Natural killer cell (primary cell): ENCODE data around the gene NECTIN1. TPM values are rescaled to one million over a fixed set of nuclear protein-coding genes. Genes with fewer than 3 reads are reported as not detected.

Experiments used
- ATAC-seq, 3 donors: fragments of 150-1000 bp in 2 of 3; fragments of 200-7000 bp in 1 of 3; cut with Tn5 transposase; 1 replicate in 1 of 3; 2 replicates in 2 of 3; pipeline ENCODE4 v1.10.0; 2021; ENCODE audit warnings: mild to moderate bottlenecking in 2 of 3, moderate library complexity in 2 of 3
- DNase-seq, 2 donors: peaks; one replicate each; pipeline versions ENCODE4 v3.0.0 to v3.0.0-alpha.2; 2013 to 2021; ENCODE audit warnings: mixed read lengths in 1 of 2
- H3K27ac ChIP-seq: one replicate; pipeline ENCODE4 v1.5.1; 2013; ENCODE audit warnings: mild to moderate bottlenecking, low read length
- H3K27me3 ChIP-seq: one replicate; pipeline ENCODE4 v1.6.1; 2013; ENCODE audit warnings: low read length; ENCODE audit not compliant: control insufficient read depth, insufficient read depth
- H3K36me3 ChIP-seq: one replicate; pipeline ENCODE4 v1.6.1; 2013; ENCODE audit warnings: low read length; ENCODE audit not compliant: control insufficient read depth, insufficient read depth
- H3K4me1 ChIP-seq: one replicate; pipeline ENCODE4 v1.6.1; 2013; ENCODE audit warnings: low read length; ENCODE audit not compliant: control insufficient read depth, insufficient read depth
- H3K4me3 ChIP-seq: one replicate; pipeline ENCODE4 v1.5.1; 2013; ENCODE audit warnings: low read length
- H3K9me3 ChIP-seq: one replicate; pipeline ENCODE4 v1.6.1; 2013; ENCODE audit warnings: low read length; ENCODE audit not compliant: control insufficient read depth, insufficient read depth
- H3K27ac Mint-ChIP-seq, 2 donors: one replicate each; pipeline ENCODE4 v1.8.0; 2022; ENCODE audit warnings: mild to moderate bottlenecking in 2 of 2, mixed read lengths in 2 of 2, moderate library complexity in 1 of 2
- H3K27me3 Mint-ChIP-seq, 2 donors: one replicate each; pipeline ENCODE4 v1.8.0; 2022; ENCODE audit warnings: low read depth in 2 of 2, mixed read lengths in 2 of 2
- H3K36me3 Mint-ChIP-seq: one replicate; pipeline ENCODE4 v1.8.0; 2022; ENCODE audit warnings: mixed read lengths
- H3K4me1 Mint-ChIP-seq, 2 donors: one replicate each; pipeline ENCODE4 v1.8.0; 2022; ENCODE audit warnings: mixed read lengths in 2 of 2
- H3K4me3 Mint-ChIP-seq: one replicate; pipeline ENCODE4 v1.8.0; 2022; ENCODE audit warnings: mild to moderate bottlenecking, moderate library complexity, mixed read lengths
- H3K9me3 Mint-ChIP-seq, 2 donors: one replicate each; pipeline ENCODE4 v1.8.0; 2022; ENCODE audit warnings: mixed read lengths in 2 of 2
- CTCF ChIP-seq: fragments of 200-600 bp; IDR thresholded peaks from one replicate; pipeline ENCODE4 v1.8.0; 2022; ENCODE audit warnings: antibody characterized with exemption
- WGBS: methylation state at CpG from one replicate; pipeline ENCODE4 v1.1.7; 2013; ENCODE audit warnings: missing lambda C conversion rate; ENCODE audit not compliant: insufficient coverage; 5-methylcytosine and 5-hydroxymethylcytosine counted together
- intact Hi-C: fragments of 100-400 bp; cut with micrococcal nuclease; formaldehyde crosslinking; loops from one replicate; pipeline ENCODE4 v1.14.2; 2022
- total RNA-seq, 4 donors: library from RNA; stranded (reverse); fragments of 120-200 nt in 1 of 4; gene quantifications; one replicate each; pipeline versions ENCODE4 v1.2.3 to v1.2.4, GENCODE V29; 2013 to 2022

NECTIN1 gene
- total RNA-seq, 3 donors from 2014 or later (not counting 1 experiment from before 2014, with no cell fraction given), result 5.8 to 18.8 (median 7.8) TPM

DNA sequence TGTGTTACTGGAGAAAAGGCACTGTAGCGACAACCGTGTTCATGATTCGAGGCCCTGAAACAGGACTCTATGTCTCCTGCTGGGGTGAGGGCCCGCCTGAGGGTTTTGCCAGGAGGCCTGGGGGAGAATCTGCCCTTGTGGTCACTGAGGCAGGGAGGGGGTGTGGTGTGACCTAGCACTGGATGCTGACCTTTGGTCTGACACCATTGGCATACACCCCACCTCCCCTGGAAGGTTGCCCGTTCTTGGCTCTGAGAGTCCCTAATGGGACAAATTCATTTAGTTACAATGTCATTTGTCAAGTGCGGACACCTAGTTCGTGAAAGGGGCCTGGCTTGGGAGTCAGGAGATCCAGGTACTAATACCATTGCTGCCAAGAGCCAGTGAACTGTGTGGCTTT, 29.0 kb downstream of the NECTIN1 start:
- Mint-ChIP-seq H3K4me1 (peaks cover 22 to 42% of the 10 kb centered on the region in 2 donors), H3K27me3 (peaks cover 20 to 33% of the 10 kb centered on the region in 2 donors), H3K36me3 (peaks cover 4% of the 10 kb centered on the region), H3K27ac (no peak overlapping the region), H3K4me3 (no peak overlapping the region), H3K9me3 (no peaks in the 10 kb centered on the region)
- 92% methylated on average over 7 of the region's 7 CpGs for WGBS
- TF ChIP-seq CTCF, result no peak
- Histone ChIP-seq H3K27me3 (no peaks in the 10 kb centered on the region), H3K27ac (no peak overlapping the region), H3K9me3 (no peaks in the 10 kb centered on the region), H3K36me3 (no peaks in the 10 kb centered on the region), H3K4me1 (peaks cover 15% of the 10 kb centered on the region), H3K4me3 (no peak overlapping the region)
- DNase-seq (no peak), ATAC-seq (no peak)
- intact Hi-C loops, result no loop called here

GRCh38 chr11:119699227-119699626, 29.8 kb downstream of the NECTIN1 start:
- H3K4me3 Mint-ChIP-seq, result no peak overlapping the region
- H3K27me3 Mint-ChIP-seq, result peaks cover 17 to 30% of the 10 kb centered on the region in 2 donors
- Histone ChIP-seq H3K9me3 (no peaks in the 10 kb centered on the region), H3K27ac (no peak overlapping the region), H3K36me3 (no peaks in the 10 kb centered on the region), H3K4me3 (no peak overlapping the region), H3K4me1 (peaks cover 22% of the 10 kb centered on the region), H3K27me3 (no peaks in the 10 kb centered on the region)
- intact Hi-C loops, result no loop called here
- no peak for TF ChIP-seq CTCF
- no peak for DNase-seq
- H3K9me3 Mint-ChIP-seq, result no peaks in the 10 kb centered on the region
- peaks cover 30 to 45% of the 10 kb centered on the region in 2 donors for H3K4me1 Mint-ChIP-seq
- no peak for ATAC-seq
- H3K27ac Mint-ChIP-seq, result no peak overlapping the region
- WGBS, result 90% methylated on average over 13 of the region's 13 CpGs
- no peaks in the 10 kb centered on the region for H3K36me3 Mint-ChIP-seq

DNA sequence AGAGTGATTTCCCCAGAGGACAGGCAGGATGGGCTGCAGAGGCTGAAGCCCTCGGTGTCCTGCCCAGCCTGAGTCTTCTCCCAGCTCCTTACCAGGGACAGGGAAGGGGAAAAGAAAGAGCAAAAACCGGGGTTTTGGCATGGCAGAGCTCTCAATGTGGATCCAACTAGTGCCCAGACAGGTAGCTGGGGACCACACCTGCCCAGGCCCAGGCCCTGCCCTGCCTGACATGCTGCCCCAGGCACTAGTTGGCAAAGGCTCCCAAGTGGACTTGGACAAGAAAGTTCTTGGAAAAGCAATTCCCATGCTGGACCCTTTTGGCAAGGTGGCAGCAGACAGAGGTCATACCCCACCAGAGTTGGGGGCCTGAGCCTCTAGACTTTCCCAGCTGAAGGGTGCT, 31.1 kb downstream of the NECTIN1 start:
- no peak for DNase-seq
- H3K36me3 Mint-ChIP-seq, result no peaks in the 10 kb centered on the region
- no peaks in the 10 kb centered on the region for H3K9me3 Mint-ChIP-seq
- no peak overlapping the region for H3K27ac ChIP-seq
- TF ChIP-seq CTCF, result no peak
- intact Hi-C loops, result no loop called here
- H3K27me3 ChIP-seq, result peaks cover 2% of the 10 kb centered on the region
- peaks cover 44 to 59% of the 10 kb centered on the region in 2 donors for H3K4me1 Mint-ChIP-seq
- no peak overlapping the region for H3K4me3 ChIP-seq
- no peaks in the 10 kb centered on the region for H3K36me3 ChIP-seq
- no peak for ATAC-seq
- no peak overlapping the region for H3K27ac Mint-ChIP-seq
- peaks cover 36% of the 10 kb centered on the region for H3K4me1 ChIP-seq
- peaks cover 29 to 42% of the 10 kb centered on the region in 2 donors for H3K27me3 Mint-ChIP-seq
- 47% methylated on average over 2 of the region's 2 CpGs for WGBS
- H3K4me3 Mint-ChIP-seq, result no peak overlapping the region
- H3K9me3 ChIP-seq, result no peaks in the 10 kb centered on the region

- H3K36me3 Mint-ChIP-seq, result no peaks in the 10 kb centered on the region
- intact Hi-C loops, result no loop called here
- H3K27me3 ChIP-seq, result peaks cover 2% of the 10 kb centered on the region
- no peak overlapping the region for H3K27ac Mint-ChIP-seq
- H3K9me3 ChIP-seq, result no peaks in the 10 kb centered on the region
- H3K9me3 Mint-ChIP-seq, result no peaks in the 10 kb centered on the region
- WGBS, result 80% methylated on average over 3 of the region's 3 CpGs
- H3K27me3 Mint-ChIP-seq, result peaks cover 32 to 39% of the 10 kb centered on the region in 2 donors
- no peak for TF ChIP-seq CTCF
- no peak overlapping the region for H3K27ac ChIP-seq
- H3K4me1 Mint-ChIP-seq, result peaks cover 46 to 63% of the 10 kb centered on the region in 2 donors
- no peak for DNase-seq
- H3K36me3 ChIP-seq, result no peaks in the 10 kb centered on the region
- no peak overlapping the region for H3K4me3 ChIP-seq
- peak overlapping the region; percentile 28 for H3K4me3 Mint-ChIP-seq
- peaks cover 40% of the 10 kb centered on the region for H3K4me1 ChIP-seq
- ATAC-seq, result no peak
Measured at GRCh38 chr11:119697445-119697844, 31.6 kb downstream of the NECTIN1 start.
